Chondrocyte (in vitro differentiated cells): ENCODE results near the gene SNAI3. TPM values are rescaled to one million over a fixed set of nuclear protein-coding genes. Genes with fewer than 3 reads are reported as not detected.

Experiments
- DNase-seq: peaks from one replicate; pipeline ENCODE4 v3.0.0; 2021; ENCODE audit warnings: mixed read lengths, low spot score
- H3K27ac Mint-ChIP-seq: one replicate; pipeline ENCODE4 v1.8.0; 2021; ENCODE audit warnings: mild to moderate bottlenecking, moderate library complexity, mixed read lengths; ENCODE audit not compliant: unreplicated experiment
- H3K27me3 Mint-ChIP-seq: 2 replicates; pipeline ENCODE4 v1.8.0; 2021; ENCODE audit warnings: low read depth, mixed read lengths
- H3K36me3 Mint-ChIP-seq: 2 replicates; pipeline ENCODE4 v1.8.0; 2021; ENCODE audit warnings: low read depth, mixed read lengths
- H3K4me1 Mint-ChIP-seq: 2 replicates; pipeline ENCODE4 v1.8.0; 2021; ENCODE audit warnings: low read depth, mild to moderate bottlenecking, mixed read lengths
- H3K4me3 Mint-ChIP-seq: one replicate; pipeline ENCODE4 v1.8.0; 2021; ENCODE audit warnings: mild to moderate bottlenecking, moderate library complexity, mixed read lengths; ENCODE audit not compliant: unreplicated experiment
- H3K9me3 Mint-ChIP-seq: 2 replicates; pipeline ENCODE4 v1.8.0; 2021; ENCODE audit warnings: low read depth, mixed read lengths
- total RNA-seq: library from RNA; stranded (reverse); gene quantifications from 3 replicates; pipeline ENCODE4 v1.2.1, GENCODE V29; 2021
- TF ChIP-seq, protein P1 (sequence below): fragments of 200-600 bp; sonication (generic); IDR thresholded peaks from 2 replicates; pipeline ENCODE4 v1.5.0; 2021; ENCODE audit warnings: antibody characterized with exemption, mild to moderate bottlenecking, moderate library complexity

Gene SNAI3
- total RNA-seq, 1 donor from 2014 or later, result not detected

DNA sequence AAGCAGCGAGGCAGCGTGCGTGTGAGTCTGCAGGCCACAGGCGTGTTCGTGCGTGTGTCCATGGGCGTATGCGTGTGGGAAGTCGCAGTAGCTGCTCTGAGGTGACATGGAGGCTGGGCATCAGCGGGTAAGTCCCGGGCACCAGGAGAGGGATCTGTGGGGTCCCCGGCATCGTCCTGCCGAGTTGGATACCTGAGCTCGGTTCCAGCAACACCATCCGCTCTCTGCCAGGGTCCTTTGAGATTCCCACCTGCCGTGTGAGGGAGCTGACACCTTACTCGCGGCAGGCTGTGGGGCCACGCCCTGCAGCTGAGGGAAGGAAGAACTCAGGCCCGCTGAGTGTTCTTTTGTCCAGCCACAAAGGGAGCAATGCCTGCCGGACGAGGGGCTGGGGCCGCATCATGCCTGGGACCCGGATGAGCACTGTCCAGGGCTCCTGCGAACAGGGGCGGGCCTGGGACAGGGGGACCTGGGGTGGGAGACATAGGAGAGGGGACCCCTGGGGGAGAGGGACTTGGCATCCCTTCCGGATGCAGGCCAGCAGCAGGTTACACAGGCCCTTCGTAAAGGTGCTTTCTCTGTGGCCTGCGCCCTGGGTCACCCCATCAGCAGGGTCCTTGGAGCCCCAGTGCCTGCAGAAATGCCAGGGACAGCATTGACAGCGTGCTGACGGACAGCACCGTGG lies 5.0 kb upstream of the SNAI3 start:
- DNase-seq, result no peak
- TF ChIP-seq, protein P1, sequence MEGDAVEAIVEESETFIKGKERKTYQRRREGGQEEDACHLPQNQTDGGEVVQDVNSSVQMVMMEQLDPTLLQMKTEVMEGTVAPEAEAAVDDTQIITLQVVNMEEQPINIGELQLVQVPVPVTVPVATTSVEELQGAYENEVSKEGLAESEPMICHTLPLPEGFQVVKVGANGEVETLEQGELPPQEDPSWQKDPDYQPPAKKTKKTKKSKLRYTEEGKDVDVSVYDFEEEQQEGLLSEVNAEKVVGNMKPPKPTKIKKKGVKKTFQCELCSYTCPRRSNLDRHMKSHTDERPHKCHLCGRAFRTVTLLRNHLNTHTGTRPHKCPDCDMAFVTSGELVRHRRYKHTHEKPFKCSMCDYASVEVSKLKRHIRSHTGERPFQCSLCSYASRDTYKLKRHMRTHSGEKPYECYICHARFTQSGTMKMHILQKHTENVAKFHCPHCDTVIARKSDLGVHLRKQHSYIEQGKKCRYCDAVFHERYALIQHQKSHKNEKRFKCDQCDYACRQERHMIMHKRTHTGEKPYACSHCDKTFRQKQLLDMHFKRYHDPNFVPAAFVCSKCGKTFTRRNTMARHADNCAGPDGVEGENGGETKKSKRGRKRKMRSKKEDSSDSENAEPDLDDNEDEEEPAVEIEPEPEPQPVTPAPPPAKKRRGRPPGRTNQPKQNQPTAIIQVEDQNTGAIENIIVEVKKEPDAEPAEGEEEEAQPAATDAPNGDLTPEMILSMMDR, result no peak
- peaks cover 18% of the 10 kb centered on the region for H3K27me3 Mint-ChIP-seq
- H3K36me3 Mint-ChIP-seq, result no peaks in the 10 kb centered on the region
- no peaks in the 10 kb centered on the region for H3K9me3 Mint-ChIP-seq
- no peak overlapping the region for H3K27ac Mint-ChIP-seq
- no peak overlapping the region for H3K4me3 Mint-ChIP-seq
- no peaks in the 10 kb centered on the region for H3K4me1 Mint-ChIP-seq

GRCh38 chr16:88690341-88691128 lies 4.2 kb upstream of the SNAI3 start:
- no peak overlapping the region for H3K4me3 Mint-ChIP-seq
- no peaks in the 10 kb centered on the region for H3K9me3 Mint-ChIP-seq
- peaks cover 18% of the 10 kb centered on the region for H3K27me3 Mint-ChIP-seq
- H3K27ac Mint-ChIP-seq, result no peak overlapping the region
- no peaks in the 10 kb centered on the region for H3K36me3 Mint-ChIP-seq
- no peak for DNase-seq
- no peaks in the 10 kb centered on the region for H3K4me1 Mint-ChIP-seq
- TF ChIP-seq, protein P1, result no peak

- TF ChIP-seq, protein P1, result no peak
- no peak overlapping the region for H3K4me3 Mint-ChIP-seq
- no peak overlapping the region for H3K27ac Mint-ChIP-seq
- H3K27me3 Mint-ChIP-seq, result peaks cover 32% of the 10 kb centered on the region
- no peaks in the 10 kb centered on the region for H3K9me3 Mint-ChIP-seq
- H3K4me1 Mint-ChIP-seq, result peaks cover 2% of the 10 kb centered on the region
- peaks cover 1% of the 10 kb centered on the region for H3K36me3 Mint-ChIP-seq
- DNase-seq, result no peak
Measured at GRCh38 chr16:88688013-88688778, 1.9 kb upstream of the SNAI3 start.

DNA sequence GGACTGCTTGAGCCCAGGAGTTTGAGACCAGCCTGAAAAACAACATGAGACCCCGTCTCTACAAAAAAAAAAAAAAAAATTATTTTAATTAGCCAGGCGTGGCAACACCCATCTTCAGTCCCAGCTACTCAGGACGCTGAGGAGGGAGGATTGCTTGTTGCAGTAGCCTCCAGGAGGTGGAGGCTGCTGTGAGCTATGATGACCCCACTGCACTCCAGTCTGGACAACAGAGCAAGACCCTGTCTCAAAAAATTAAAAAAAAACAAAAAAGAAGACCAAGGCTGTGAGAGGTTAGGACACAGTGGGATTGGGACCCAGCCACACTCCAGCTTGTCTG lies 1.3 kb upstream of the SNAI3 start:
- peaks cover 2% of the 10 kb centered on the region for H3K4me1 Mint-ChIP-seq
- H3K36me3 Mint-ChIP-seq, result peaks cover 1% of the 10 kb centered on the region
- no peaks in the 10 kb centered on the region for H3K9me3 Mint-ChIP-seq
- no peak overlapping the region for H3K27ac Mint-ChIP-seq
- no peak overlapping the region for H3K4me3 Mint-ChIP-seq
- H3K27me3 Mint-ChIP-seq, result peaks cover 34% of the 10 kb centered on the region
- TF ChIP-seq, protein P1, result no peak
- no peak for DNase-seq

DNA sequence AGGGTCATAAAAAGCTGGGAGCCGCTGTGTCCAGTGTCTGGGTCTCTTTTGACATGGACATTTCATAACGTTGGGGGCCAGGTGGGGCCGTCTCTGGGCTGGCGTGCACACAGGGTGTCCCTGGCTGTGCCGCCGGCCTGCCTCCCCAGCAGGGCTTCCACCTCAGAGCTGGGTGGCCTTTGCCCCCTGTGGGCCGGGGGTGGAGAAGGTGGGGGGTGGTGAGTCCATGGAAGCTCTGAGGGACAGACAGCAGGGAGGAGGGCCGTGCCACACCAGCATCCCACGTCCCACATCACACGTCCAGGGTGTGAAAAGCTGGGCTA lies 908 bp upstream of the SNAI3 start:
- H3K4me1 Mint-ChIP-seq, result peaks cover 2% of the 10 kb centered on the region
- peaks cover 36% of the 10 kb centered on the region for H3K27me3 Mint-ChIP-seq
- H3K27ac Mint-ChIP-seq, result no peak overlapping the region
- peaks cover 1% of the 10 kb centered on the region for H3K36me3 Mint-ChIP-seq
- TF ChIP-seq, protein P1, result no peak
- no peak overlapping the region for H3K4me3 Mint-ChIP-seq
- no peak for DNase-seq
- no peaks in the 10 kb centered on the region for H3K9me3 Mint-ChIP-seq
